HG03460 (cell line): ENCODE data around the gene AHRR.

Source experiments
- ATAC-seq: cut with Tn5 transposase; IDR thresholded peaks from one replicate; pipeline ENCODE4 v1.9.1; 2021; ENCODE audit not compliant: unreplicated experiment

AHRR gene

DNA sequence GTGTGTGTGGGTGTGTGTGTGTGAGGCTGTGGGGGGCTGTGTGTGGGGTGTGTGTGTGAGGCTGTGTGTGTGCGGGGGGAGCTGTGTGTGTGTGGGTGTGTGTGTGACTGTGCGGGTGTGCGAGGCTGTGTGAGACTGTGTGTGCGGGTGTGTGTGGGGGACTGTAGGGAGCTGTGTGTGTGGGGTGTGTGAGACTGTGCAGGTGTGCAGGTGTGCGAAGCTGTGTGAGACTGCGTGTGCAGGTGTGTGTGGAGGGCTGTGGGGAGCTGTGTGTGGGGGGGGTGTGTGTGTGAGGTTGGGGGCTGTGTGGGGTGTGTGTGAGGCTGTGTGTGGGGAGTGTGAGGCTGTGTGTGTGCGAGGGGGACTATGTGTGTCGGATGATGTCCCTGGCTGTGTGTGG lies 23.2 kb downstream of the AHRR start:
- no peak for ATAC-seq

DNA sequence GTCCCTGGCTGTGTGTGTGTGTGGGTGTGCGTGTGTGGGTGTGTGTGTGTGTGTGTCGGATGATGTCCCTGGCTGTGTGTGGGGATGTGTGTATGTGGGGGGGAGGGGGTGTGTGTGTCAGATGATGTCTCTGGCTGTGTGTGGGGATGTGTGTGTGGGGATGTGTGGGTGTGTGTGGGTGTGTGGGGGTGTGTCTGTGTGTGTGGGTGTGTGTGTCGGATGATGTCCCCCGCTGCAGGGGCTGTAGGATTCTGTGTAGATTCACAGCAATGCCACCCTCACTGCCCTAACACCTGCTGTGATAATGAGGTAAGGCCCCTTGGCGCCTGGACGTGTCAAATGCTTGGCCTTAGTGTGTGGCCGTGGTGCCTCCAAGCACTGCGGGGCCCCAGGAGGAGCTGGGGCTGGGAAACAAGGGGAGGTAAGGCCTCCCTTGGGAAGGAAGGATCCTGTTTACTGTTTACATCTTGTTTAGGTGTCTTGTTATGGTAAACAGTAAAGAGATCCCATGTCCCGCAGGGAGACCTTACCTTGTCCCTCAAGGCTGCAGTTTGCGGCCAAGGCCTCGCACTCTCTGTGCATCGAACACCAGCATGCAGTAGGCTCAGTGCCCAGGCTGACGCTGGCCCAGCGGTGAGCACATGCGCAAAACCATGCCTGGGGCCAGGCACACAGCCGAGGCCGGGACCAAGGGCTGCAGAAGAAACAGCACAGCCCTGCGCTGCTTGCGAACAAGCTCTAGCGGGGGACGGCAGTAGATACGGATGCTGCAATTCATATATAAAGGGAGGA lies 24.1 kb downstream of the AHRR start:
- ATAC-seq, result no peak

DNA sequence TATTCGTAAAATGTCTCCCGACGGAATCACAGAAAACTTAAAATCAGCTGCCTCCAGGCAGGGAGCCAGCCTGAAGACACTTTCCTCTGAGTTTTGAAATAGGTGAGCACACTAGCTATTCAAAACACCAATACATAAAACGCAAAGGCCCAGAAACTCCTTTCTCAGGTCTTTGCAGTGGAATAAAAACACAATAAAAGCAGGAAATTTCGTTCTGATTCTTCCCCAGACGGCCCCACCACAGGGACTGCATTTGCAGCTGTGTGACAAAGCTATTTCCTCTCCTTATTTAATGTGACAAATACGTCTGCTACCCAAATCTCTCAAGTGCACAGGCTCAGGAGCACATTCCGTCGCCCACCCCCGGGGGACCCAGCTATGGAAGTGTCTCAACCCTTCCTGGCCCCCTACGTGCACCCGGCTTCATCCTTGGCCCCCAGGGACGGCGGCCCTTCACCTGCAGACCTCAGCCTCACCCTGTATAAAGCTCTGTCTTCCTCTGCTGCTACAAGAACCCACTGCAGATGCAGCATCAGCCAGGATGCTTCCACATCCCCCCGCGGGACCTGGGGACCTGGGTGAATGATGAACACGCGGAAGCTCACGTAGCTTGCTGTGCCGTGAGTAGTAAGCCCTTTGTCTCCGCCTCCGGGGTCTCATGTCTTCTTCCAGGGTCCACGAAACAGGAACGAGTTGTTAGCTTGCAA lies 24.9 kb downstream of the AHRR start:
- ATAC-seq, result no peak

DNA sequence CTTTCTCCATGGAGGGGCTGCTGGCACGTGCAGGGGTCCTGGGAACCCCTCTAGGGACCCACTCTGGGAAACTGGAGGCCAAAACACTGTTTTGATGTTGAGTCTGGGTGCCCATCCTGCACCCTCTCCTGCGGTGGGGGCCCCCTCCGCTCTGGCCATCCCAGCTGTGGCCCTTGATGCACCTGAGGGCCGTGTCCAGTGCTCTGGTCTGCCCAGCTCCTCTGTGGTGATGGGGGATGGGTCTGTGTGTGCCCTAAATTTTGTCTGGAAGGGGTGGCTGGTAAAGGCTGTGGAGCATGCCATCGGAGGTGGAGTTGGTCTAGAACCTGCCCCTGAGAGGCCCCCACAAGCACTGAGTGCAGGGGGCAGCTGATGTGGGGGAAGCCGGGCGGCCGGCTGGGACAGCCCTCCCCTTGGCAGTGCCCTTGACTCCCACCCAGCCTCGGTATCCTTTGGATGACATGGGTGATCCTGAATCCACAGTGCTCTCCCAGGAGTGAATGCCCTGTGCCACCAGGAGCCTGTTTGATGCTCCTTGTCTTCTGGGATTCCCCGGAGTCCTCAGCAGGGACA lies 26.3 kb downstream of the AHRR start:
- ATAC-seq, result no peak

DNA sequence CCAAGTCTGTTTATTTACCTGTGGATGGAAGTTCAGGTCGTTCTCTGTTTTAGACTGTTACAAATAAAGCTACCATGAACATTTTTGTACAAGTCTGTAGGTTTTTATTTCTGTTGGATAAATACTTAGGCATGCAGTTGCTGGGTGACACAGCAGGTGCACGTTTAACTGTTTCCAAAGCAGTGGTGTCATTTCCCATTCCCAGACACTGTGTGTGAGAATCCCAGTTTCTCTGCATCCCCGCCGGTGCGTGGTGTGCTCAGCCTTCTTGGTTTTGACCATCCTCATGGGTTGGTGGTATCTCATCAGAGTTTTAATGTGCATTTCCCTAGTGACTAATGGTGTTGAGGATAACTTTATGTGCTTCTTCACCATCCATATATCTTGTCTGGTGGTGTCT lies 27.2 kb downstream of the AHRR start:
- ATAC-seq, result no peak

DNA sequence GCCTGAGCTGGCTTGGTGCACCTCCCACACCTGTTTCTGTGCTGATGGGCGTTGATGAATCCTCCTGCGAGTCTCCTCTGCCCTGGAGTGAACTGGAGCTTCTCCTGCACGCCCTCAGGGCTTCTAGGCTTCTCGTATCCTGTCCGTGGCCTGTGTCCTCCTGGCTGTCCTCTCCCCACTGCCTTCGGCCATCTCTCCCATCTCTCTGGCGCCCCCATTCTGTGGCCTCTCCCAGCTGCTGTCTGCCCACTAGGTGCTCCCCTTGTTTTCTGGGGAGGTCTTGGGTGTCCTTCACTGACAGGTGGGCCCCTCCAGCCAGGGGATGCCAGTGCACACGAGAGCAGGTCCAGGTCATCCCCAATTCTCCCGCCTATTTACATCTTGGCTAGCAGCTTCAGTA lies 28.8 kb downstream of the AHRR start:
- ATAC-seq, result no peak

DNA sequence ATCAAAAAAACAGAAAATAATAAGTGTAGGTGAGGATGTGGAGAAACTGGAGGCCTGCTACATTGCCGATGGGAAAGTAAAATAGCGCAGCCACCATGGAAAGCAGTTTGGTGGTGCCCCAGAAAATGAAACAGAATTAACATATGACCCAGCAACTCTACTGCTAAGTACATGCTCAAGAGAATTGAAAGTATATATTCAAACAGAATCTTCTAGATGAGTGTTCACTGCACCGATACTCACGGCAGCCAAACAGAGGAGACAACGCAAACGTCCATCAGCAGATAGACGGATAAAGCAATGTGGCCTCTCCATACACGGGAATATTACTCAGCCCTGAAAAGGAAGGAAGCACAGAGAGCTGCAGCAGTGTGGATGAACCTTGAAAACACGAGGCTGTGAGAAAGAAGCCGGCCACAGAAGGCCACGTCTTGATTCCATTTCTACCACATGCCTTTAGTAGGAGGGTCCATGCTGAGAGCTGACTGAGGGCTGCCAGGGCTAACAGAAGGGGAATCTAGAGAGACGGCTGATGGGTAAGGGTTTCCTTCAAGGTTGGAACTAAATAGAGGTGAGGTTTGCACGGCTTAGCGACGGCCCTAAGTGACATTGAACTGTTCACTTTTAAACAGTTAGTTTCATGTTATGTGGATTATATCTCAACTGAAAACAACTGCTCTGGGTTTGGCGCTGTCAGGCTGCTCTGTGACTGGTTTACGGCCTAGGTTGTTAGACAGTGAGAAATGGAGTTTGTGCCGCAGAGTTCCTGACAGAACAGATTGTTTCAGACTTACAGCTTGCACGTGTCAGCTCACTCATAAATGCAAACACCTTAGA lies 29.8 kb downstream of the AHRR start:
- ATAC-seq, result no peak

DNA sequence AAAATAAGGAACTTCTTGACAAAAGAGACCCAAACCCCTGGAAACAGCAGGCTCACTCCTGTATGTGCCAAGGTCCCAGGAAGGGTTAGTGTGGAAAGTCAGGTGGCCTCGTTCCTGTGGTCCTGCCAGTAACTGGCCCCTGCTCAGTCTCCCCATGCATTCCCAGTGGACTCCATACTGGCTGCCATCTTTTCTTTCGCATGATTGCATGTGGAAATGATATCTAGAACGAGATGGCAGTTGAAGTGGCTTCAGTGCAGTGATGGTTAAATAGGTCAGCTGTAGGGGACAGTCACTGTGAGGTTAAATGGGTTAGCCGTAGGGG lies 30.4 kb downstream of the AHRR start:
- ATAC-seq, result no peak

DNA sequence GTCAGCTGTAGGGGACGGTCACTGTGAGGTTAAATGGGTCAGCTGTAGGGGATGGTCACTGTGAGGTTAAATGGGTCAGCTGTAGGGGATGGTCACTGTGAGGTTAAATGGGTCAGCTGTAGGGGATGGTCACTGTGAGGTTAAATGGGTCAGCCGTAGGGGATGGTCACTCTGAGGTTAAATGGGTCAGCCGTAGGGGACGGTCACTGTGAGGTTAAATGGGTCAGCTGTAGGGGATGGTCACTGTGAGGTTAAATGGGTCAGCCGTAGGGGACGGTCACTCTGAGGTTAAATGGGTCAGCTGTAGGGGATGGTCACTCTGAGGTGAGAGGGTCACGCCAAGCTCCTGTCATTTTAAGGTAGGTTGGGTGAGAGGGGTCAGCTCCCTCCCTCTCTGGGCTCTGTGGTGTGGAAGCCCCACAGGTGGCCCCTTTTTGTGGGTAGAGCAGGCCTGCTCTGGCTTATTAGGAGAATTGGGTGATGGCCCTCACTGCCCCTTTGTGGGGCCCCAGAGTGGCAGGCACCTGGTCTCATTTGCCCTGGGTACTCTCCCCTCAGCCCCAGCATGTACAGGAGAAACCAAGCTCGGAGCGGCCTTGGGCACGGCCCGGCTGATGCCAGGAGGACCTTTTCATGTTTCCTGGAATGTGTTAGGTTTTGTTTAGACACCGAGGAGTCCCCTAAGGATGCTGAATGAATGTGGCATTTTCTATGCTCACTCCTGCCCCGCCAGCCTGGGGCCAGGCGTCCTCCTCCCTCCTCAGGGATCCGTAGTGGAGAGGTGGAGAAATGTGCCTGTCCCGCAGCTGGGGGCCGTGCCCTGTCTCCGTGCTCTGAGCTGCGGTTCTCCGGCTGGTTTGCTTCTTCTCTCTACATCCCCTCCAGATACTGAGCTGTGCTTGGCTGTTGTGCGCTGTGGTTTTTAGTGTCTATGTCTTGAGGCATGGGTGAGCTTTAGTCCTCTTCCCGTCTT lies 31.4 kb downstream of the AHRR start:
- no peak for ATAC-seq

DNA sequence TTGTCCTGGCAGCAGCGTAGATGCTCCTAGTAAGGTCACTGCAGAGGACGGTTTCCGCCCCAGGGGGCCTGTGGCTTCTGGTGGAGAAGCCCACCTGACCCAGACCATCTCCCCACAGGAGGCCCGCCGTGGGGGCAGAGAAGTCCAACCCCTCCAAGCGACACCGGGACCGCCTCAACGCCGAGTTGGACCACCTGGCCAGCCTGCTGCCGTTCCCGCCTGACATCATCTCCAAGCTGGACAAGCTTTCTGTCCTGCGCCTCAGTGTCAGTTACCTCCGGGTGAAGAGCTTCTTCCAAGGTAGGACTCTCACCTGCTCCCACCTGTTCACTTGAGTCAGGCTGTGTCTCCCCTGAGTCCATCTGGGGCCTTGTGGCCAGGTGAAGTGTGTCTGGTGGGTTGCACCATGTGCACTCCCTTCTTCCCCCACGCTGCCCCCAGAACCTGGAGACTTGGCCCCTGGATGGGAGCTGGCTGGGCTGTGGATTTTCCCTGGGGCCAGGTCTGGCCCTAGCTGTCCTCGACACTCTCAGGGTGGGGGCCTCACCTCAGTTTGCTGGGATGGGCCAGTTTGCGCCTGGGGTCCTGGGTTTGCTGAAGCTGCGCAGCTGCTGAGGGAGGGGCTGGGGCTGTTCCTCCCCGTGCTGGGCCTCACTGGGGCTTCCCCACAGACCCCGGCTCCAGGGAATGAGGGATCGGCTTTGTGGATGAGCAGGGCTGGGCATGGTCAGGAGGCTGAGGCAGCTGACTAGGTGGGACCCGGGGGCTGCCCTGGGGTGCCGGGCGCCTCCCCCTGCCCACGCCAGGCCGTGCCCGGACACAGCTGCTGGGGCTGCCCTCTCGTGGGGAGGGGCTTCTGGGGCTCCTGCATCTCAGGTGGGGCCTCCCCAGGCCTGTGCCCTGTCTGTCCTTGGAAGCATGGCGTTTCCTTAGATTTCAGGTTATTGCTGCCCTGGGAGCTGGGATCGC lies 32.4 kb downstream of the AHRR start:
- no peak for ATAC-seq

DNA sequence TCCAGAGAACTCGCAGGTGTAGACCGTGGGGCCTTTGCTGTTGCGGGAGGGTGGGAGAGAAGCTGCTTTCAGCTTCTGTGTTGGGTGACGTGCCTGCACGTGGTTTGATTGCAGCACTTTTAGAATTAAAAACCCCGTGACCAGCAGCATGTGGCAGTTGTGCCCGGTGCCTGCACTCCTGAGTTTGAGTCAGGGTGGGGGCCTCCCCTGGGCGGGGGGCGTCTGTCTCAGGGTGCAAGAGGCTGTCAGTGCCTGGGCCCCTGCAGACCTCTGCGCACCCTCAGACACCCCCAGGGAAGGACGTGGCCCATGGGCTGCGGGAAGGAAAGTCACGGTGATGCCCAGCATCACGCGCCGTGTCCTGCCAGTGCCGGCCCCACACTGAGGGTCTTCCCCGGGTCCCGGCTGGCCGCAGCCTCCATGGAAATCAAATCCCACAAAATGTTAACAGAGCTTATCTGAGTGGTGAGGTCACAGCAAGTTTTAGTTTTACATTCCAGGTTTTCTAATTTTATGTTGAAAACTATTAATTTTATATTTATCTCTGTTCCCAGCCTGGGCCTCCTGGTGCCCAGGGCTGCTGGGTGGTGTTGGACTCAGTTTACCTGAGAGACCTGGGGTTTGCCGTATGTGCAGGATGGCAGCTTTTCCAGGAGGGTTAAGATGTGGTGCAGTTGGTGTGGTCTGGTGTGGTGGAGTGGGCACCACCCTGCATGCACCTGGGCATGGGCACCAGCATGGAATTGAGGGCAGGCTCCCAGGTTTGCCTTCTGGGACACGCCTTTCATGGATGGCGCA lies 33.3 kb downstream of the AHRR start:
- no peak for ATAC-seq

DNA sequence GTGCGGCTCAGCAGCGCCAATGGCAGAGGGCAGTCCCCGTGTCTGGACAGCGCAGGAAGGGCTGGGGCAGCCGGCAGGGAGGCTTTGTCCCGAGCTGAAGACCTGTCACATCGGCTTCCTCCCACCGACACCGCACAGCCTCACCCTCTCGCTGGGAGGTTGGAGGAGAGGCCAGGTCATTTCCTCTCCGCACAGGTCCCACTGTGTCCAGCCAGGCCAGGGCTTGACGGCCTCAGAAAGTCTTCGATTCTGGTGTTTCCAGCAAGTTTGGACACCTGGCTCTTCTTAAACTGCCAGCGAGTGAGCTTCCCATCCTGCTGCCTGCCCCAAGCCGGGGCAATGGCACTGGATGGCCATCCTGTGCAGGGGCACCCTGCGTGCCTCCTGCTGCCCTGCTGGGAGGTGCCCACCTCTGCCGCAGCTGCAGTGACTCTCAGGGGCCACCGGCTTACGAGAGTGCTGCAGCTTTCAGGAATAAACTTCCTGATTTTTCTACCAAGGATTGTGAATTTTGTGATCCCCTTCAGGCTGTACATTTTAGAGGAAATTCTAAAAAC lies 33.9 kb downstream of the AHRR start:
- no peak for ATAC-seq

DNA sequence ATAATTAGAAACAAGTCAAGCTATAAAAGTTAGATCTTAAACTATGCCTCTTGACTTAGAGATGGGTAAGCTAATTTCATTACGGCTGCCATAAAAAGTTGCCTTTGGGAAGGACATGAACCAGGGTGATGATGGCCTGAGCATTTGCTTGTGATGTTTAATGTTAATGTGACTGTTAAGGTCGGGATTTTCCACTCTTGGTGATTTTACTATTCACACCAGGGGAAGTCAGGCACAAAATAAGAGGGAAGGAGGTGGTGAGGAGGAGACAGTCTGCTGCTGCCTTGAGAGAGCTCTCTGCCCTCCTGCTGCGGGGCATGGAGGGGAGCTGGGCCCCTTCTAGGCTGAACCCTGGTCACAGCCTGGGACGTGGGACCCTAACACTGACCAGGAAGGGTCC lies 34.4 kb downstream of the AHRR start:
- no peak for ATAC-seq

DNA sequence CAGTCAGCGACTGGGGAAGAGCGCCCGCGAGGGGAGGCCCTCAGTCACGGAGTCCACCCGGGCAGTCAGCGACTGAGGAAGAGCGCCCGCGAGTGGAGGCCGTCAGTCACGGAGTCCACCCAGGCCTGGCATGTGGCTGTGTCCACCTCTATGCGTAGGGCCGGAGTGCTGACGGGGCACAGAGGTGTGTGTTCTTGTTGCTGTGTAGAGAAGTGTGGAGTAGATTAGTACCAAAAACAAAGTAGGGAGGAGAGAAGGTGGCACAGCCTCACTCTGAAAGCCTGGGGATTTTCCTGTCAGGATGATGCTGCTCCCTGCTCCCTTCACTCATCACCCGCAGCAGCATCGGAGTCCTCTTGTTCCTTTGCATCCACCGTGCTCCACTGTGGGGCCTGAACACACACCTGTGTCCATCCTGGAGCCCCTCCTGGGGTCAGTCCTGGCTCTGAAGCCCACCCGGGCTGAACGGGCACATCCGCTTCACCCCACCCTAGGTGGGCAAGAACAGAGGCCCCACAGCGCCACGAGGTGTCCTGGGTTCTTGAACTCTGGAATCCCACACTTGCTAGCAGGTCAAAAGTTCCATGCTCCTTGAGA lies 37.9 kb downstream of the AHRR start:
- ATAC-seq, result no peak

DNA sequence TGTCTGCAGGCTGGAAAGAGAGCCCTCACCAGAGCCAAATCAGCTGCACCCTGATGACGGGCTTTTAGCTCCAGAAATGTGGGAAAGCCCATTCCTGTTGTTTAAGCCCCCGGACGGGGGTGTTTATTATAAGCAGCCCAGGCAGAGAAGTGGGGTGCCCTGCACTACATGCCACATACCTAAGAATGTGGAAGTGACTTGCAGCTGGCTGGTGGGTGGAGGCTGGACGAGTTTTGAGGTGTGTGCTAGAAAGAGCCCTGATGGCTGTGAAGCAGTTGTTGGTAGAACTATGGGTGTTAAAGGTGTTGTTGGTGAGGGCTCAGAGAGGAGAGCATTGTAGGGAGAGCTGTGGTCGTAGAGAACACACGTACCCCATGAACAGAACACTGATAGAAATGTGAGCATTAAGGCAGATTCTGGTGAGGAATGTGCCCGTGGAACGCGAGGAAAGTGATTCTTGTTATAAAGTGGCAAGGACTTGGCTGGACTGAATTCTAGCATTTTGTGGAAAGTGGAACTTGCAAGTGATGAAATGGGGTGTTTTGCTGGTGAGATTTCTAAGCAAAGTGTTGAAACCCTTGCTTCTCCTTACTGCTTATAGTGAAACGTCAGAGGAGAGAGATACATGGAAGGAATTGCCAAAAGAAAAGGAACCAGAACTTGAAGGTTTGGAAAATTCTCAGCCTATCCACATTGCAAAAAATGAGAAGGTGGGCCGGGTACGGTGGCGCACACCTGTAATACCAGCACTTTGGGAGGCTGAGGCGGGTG lies 38.9 kb downstream of the AHRR start:
- ATAC-seq, result no peak

DNA sequence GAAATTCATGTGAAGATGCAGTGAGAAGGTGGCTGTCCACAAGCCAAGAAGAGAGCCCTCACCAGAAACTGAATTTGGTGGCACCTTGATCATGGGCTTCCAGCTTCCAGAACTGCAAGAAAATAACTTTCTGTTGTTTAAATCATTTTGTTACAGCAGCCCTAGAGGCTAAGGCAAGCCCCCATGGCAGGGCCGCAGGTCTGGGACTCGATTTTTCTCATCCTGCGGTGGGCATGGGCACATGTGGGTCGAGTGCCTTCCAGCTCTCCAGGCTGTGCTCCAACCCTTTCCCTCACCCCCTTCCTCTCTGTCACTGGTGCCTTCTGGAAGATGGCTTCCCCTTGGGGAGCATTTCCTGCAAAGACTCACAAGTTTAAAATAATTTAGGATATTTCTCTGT lies 40.7 kb downstream of the AHRR start:
- no peak for ATAC-seq
